Measurements from ENCODE around the gene COQ5.

DNA sequence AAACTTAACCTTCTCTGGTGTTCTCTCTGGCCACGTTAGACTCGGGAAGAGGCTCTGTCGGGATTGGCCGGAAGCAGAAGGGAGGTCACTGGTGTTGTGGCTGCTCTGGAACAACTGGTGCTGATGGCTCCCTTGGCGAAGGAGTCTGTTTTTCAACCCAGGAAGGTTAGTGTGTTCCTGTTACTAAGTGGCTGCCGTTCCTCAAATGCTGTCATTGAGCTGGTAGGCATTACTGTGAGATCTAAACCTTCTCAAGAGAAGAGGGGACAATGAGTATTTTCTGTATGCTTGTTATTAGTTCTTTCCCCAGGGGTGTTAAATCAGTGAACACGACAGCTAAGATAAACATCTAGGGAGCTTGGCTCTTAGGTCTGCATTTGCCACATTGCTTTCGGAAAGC lies 33.9 kb upstream of the COQ5 start:
- TF ChIP-seq POLR2A (IDR thresholded peaks at IDR 0.05), result no peak
- peak in 3 of 4 donors; percentile 42 to 71 (median 60) for TF ChIP-seq POLR2AphosphoS5 (IDR thresholded peaks at IDR 0.05)

Measured in sigmoid colon (tissue), 4 donors.